HG02885 (cell line): ENCODE results near the gene KIAA2012.

Experiments
- ATAC-seq: cut with Tn5 transposase; IDR thresholded peaks from one replicate; pipeline ENCODE4 v1.9.1; 2021; ENCODE audit warnings: mild to moderate bottlenecking; ENCODE audit not compliant: unreplicated experiment, poor library complexity

The KIAA2012 gene

GRCh38 chr2:202071107-202071506 is 1.9 kb upstream of the KIAA2012 start:
- no peak for ATAC-seq

DNA sequence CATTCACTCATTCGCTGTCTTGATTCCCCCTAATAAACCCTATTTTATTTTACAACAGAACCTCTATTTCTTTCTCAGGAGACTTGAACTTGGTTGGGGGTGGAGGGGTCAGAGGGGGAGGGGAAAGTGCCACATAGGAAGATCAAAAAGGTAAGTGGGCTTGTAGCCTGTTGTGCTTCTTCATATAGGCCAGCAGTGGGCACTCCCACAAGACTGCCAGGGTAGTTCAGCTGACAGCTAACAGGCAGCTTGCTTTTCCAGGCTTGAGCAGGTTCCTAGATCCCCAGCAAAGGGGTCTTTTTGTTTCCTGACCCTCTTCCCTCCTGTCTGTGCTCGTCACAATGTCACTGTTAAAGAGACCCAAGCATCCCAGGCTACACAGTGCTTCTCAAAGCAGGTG is 829 bp upstream of the KIAA2012 start:
- no peak for ATAC-seq

DNA sequence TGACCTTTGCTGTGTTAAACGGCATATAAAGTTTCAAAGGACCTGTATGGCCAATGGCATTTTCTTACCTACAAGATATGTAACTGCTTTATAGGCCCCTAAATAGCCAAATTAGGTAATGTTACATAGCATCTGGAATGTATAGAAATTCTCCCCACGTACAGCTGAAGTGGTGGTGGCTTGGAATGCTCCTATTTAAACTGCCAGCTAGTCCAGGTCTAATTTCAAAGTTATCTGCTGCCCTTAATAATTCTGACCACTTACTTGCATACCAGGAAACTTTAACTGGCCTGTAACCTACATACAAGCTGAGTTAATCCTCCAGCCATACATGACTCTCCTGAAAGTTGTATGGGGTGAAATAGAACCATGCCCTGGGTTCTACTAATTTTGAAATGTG is 1.3 kb downstream of the KIAA2012 start:
- no peak for ATAC-seq

- no peak for ATAC-seq
These were observed 6.3 kb downstream of the KIAA2012 start for GRCh38 chr2:202079310-202079709.

DNA sequence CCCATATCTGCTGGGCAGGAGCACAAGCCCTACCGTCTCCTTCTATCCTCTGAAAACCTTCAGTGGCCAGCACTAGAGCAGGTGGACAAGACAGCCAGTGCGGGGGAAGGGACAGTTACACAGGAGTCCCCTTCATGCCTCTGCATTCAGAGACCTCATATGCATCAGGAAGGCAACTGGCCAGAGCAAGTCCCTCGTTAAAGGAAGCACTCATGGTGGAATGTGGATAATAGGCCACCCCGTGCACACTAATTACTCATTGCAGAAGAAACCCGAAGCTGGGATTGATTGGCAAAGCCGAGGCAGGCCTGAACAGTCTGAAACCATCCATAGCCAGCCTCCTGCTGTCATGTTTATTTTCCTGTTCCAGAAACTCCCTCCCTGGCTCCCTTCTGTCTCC is 11.2 kb downstream of the KIAA2012 start:
- no peak for ATAC-seq

- no peak for ATAC-seq
These were observed 15.7 kb downstream of the KIAA2012 start for GRCh38 chr2:202088777-202089176.

DNA sequence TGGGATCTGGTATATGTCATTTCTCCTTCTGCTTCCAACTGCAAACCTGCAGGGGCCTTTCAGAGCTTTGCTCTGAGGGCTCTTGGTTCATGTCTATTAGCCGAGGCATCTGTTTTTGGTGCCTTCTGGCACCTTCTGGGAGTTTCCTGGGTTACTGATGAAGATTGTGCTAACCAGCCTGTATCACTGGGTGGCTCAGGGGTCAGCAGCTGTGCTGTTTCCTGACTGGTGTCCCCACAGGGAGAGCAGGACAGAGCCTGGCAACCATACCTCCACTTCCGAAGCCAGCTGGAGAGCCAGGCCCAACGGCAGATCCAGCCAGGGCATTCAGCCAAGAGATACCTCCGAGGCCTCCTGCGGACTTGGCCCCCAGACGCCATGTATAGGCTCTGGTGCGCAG is 17.5 kb downstream of the KIAA2012 start:
- ATAC-seq = no peak

- ATAC-seq = no peak
These were observed 18.4 kb downstream of the KIAA2012 start for GRCh38 chr2:202091476-202091875.

- no peak for ATAC-seq
These were observed 21.5 kb downstream of the KIAA2012 start for GRCh38 chr2:202094426-202094986.

DNA sequence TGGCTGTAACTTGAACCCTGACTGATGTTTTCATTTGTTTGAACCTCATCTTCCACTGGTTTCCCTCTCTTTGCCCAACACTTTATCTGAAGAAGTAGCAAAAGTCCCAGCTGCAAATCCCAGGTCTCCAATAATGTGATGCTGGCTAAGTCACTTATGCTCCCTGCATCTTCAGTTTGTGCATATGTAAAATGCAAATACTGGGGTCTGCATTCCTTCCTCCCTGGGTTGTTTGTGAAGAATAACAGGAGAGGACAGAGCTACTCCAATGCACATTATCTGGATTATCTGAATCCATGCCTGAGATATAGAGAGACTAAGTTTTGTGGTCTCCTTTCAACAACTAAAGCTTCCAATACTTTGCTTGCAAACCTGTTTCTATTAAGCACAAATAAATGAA is 22.2 kb downstream of the KIAA2012 start:
- ATAC-seq = no peak

DNA sequence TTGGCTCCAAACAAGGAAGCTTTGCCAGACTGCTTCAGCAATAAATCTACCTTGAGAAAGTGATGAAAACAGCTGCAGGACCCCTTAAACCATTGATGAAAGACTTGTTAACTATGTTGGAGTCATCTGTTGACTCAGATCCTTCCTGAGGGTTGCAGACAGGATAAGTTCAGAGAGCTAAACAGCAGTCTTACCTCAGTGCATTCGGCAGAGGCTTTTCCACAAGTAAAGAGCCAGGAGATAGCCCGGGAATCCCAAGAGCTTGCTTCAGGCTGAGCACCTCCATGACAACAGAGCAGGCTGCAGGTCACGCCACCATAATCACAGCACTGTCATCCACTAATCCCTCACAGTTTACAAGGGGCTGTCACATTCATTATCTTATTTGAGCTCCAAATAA is 23.7 kb downstream of the KIAA2012 start:
- ATAC-seq = no peak

DNA sequence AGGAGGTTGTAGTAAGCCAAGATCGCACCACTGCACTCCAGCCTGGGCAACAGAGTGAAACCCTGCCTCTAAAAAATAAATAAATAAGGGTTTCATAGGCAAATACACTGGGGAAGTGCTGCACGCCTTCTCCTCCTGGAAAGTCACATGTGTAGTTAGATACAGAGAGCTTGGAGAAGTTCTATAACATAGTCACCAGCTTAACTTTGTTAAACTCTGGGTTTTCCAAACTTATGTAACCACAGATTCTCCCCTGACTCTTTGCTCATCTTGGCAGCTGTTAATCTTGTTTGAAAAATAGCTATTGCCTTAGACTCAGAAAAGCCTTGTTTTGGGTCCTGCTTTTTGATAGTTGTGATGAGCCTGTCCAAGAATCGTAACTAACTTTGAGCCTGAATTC is 25.2 kb downstream of the KIAA2012 start:
- ATAC-seq = no peak

DNA sequence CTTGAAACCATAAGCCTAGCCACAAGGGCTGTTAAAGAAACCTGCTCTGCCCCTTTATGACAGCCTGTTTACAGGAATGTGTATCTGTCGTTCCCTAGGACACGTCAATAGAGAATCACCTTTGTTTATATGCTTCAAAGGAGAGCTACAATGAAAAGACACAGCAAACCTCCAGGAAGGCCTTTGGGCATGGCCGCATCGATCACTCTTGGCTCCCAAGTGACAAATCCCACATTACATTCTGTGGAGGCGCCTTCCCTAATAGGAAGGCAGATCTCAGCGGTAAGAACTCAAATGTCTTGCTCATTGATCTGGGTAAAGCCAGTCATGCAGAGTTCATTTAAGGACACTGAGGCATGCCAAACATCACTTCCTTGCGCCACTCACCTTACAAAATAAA is 26.5 kb downstream of the KIAA2012 start:
- no peak for ATAC-seq

DNA sequence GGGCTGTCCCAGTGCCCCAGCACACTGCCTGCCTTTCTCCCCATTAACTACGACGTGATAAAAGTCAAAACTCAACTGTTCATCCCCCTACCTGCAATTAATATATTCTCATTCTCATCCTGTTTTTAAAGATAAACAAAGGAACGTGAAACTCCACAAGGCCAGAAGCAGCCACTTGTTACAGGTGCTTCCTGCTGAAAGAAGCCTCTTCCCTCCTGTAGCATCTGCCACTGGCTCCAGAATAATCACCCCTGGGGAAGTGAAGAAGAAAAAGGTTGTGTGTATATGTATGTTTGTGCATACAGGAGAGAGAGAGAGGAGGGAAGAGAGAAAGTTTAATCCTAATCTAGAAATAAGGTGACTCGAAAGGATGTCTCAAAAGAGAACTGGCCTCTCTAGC is 27.1 kb downstream of the KIAA2012 start:
- no peak for ATAC-seq

DNA sequence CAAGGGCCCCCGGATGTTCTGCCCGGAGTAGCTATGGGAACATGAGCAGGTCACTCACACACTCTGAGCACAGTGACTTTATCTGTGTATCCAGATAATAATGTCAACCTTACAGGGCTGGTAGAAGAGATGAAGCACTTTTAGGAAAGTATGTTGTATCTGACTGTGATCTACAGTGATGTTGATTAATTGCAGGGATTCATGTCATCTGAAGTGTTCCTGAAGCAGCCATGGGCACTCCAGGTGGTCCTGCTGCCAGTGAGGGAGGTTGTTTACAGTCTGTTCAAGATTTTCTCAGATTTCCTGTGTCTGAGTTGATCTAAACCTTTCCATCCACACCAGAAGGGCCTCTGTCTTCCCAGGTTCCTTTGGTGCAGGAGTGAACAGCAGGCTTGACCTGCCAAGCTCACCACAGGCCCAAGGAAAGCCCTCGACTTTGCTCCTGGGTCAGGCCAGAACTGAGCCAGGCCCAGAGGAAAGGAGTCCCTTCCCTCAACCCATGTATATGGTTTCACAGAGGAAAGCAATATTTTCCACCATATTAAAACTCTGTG is 28.0 kb downstream of the KIAA2012 start:
- ATAC-seq = no peak

DNA sequence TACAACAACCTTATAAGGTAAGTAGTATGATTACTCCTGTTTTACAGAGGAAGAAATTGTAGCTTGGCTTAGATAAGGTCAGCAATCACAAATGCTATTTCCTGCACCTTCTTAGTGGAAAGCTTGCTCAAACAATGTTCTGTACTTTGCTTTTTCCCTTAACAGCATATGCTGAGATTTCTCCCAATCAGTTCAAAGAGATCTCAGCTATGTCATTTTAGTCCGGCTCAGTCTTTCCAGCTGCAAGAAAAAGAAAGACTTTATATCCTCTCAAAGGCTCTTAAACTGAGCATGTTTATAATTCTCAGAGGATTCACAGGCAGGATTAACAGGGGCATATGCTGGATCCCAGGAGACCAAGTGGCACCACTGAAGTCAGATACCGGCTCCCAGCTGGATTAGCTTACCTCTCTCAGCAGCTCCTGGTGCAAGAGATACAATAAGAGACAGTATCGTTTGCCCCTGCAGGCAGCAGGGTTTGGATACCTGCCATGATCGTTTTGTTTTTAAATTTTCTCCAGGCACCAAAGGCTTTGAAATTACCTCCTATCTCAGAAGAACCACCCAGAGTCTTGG is 29.5 kb downstream of the KIAA2012 start:
- ATAC-seq = no peak

DNA sequence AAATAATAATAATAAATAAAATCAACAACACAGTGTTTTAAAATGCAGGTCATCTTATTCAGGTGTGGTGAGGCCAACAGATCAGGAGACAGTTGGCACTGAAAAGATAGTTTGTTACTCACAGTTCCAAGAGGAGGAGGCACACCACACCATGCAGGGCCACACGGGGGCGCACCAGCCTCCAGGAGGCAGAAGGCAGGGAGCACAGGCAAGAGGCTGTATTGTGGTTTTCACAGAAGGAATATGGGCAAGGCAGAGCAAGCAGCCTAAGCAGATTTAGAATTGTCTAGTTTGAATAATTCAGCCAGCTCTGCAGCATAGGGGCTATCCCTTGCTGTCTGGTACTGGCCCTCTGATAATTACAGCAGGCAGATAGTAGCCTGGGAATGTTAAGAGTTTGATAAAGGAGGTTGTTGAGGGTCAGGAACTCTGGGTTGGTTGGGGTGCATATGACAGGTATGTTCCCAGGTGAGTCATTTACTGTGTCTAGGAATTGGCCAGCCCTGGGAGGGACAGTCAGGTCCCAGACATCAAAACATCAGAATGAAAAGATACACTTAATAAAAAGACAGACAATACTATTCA is 31.3 kb downstream of the KIAA2012 start:
- no peak for ATAC-seq

DNA sequence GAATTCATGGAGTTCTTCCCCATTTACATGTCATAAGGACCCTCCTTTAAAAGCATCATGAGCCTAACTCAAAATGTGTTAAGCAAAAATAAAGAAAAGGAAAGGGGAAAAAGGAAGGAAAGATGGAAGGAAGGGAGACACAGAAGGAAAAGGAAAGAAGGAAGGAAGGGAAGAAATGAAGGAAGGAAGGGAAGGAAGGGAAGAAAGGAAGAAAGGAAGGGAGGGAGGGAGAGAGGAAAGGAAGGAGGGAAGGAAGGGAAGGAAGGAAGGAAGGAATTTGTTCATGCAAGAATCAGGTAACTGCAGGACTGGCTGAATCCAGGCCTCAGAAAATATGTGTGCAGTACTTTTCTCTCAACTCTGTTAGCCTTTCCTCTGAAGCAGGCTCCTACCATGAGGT is 32.0 kb downstream of the KIAA2012 start:
- no peak for ATAC-seq

GRCh38 chr2:202108345-202108744 is 35.3 kb downstream of the KIAA2012 start:
- no peak for ATAC-seq

DNA sequence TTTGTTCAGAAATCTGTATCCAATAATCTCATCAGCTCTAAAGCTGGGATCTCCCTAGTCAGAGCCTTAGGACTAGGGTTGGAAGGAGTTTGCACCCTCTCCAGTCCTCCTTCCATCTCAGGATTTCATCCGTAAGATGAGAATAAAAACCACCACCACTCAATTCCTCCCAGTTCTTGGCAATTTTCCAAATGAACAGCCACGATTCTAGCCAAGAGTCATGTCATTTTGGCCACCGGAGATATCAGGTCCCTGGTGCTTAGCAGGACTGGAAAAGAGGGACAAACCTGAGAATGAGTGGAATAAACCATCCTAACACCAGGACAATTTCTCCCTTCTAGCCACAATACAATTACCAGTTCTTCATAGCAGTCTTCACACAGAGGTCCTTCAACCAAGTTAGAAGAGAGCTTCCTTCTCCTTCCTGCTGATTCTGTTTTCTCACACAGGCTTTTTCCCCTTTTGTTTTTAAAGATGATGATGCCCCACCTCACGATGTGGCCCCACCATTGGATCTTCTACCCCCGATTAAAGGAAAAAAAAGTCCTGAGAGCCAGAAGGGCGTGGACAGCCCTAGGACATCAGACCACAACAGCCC is 36.2 kb downstream of the KIAA2012 start:
- no peak for ATAC-seq

DNA sequence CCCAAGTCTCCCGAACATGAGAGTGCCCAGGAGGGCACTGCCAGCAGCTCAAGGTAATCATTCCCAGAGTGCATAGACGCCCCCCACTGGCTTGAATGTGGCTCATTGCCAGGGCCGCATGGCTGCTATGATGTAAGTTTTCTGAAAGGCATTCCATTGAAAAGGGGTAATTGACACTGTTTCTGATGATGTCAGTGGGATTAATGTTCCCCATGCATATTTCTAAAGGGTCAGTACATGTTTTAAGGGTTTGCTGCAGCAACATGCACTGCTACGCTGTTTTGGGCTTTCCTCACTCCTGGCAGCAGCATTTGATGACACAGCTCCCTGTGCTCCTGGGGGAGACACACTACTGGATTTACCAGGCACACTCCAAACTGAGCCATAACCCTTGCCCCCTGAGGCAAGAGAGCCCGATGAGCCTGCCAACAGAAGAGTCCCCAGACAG is 36.7 kb downstream of the KIAA2012 start:
- ATAC-seq = no peak

GRCh38 chr2:202110491-202110890 is 37.4 kb downstream of the KIAA2012 start:
- ATAC-seq = no peak
